GM12878 (cell line): Measurements from ENCODE around the gene AEBP1. TPM values are rescaled to one million over a fixed set of nuclear protein-coding genes. Genes with fewer than 3 reads are reported as not detected.

ENCODE experiments used
- ATAC-seq: fragments of 200-7000 bp; cut with Tn5 transposase; 3 replicates; pipeline ENCODE4 v1.9.1; 2020; ENCODE audit warnings: mild to moderate bottlenecking, moderate library complexity
- BruUV-seq: library from RNA; stranded (reverse); fragments of 400-500 nt; replicated peaks from 2 replicates; lab custom pipeline; 2021; lab: Mats Ljungman, UMichigan
- CTCF ChIA-PET: fragments of 300-600 bp; sonication (Branson Sonifier 250); formaldehyde crosslinking; extraction: SDS; loops from one replicate; lab custom pipeline; 2021; ENCODE audit warnings: inconsistent platforms; lab: Yijun Ruan, JAX
- POLR2A ChIA-PET: fragments of 350-600 bp; formaldehyde crosslinking; extraction: SDS; loops from one replicate; lab custom pipeline; 2021; ENCODE audit warnings: inconsistent platforms; lab: Charles Lee
- RAD21 ChIA-PET: fragments of 300-600 bp; sonication (Branson Sonifier 250); formaldehyde crosslinking; loops from one replicate; lab custom pipeline; 2023; ENCODE audit warnings: antibody characterized with exemption; ENCODE audit not compliant: unreplicated experiment; lab: Charles Lee
- SMC1A ChIA-PET: fragments of 300-600 bp; sonication (Branson Sonifier 250); formaldehyde crosslinking; loops from one replicate; lab custom pipeline; 2023; ENCODE audit not compliant: unreplicated experiment, uncharacterized antibody; lab: Charles Lee
- DNase-seq: peaks from one replicate; pipeline ENCODE4 v3.0.0-alpha.2; 2011; ENCODE audit warnings: low read depth, low spot score
- FAIRE-seq: peaks from 3 replicates; lab custom pipeline; 2011; peaks lifted over from hg19 to GRCh38; lab: Jason Lieb, UNC
- H2AFZ ChIP-seq: 2 replicates; pipeline ENCODE4 v1.6.0; 2011; ENCODE audit warnings: low read depth, low read length, control low read depth; ENCODE audit not compliant: control insufficient read depth
- H3K27ac ChIP-seq: 2 replicates; pipeline ENCODE4 v1.5.1; 2011; ENCODE audit warnings: control low read depth; ENCODE audit not compliant: control insufficient read depth, insufficient read depth
- H3K27me3 ChIP-seq, 2 experiments: replicated peaks in 1 of 2; 2 replicates each; pipeline versions ENCODE4 v1.6.0 to v1.6.1; 2011; ENCODE audit warnings: low read length in 1 of 2; ENCODE audit not compliant: control insufficient read depth in 2 of 2, insufficient read depth in 2 of 2
- H3K36me3 ChIP-seq, 2 experiments: 2 replicates each; pipeline ENCODE4 v1.5.1; 2011; ENCODE audit warnings: low read length in 1 of 2; ENCODE audit not compliant: control insufficient read depth in 2 of 2, insufficient read depth in 2 of 2
- H3K4me1 ChIP-seq: 2 replicates; pipeline ENCODE4 v1.6.1; 2011; ENCODE audit warnings: mild to moderate bottlenecking, low read length, moderate library complexity, mixed read lengths; ENCODE audit not compliant: control insufficient read depth, insufficient read depth
- H3K4me2 ChIP-seq: 2 replicates; pipeline ENCODE4 v1.6.0; 2011; ENCODE audit warnings: control low read depth; ENCODE audit not compliant: control insufficient read depth, insufficient read depth
- H3K4me3 ChIP-seq: fragments of 200-600 bp; sonication (generic); 2 replicates; pipeline ENCODE4 v1.5.1; 2016
- H3K79me2 ChIP-seq: 2 replicates; pipeline ENCODE4 v1.6.0; 2011; ENCODE audit warnings: low read length; ENCODE audit not compliant: control insufficient read depth, insufficient read depth
- H3K9ac ChIP-seq: 2 replicates; pipeline ENCODE4 v1.8.0; 2011; ENCODE audit warnings: low read length, control low read depth, mixed read lengths; ENCODE audit not compliant: control insufficient read depth, insufficient read depth
- H3K9me3 ChIP-seq: replicated peaks from 3 replicates; pipeline ENCODE4 v1.5.1; 2011; ENCODE audit warnings: mild to moderate bottlenecking, low read length; ENCODE audit not compliant: control insufficient read depth, insufficient read depth
- H4K20me1 ChIP-seq: 2 replicates; pipeline ENCODE4 v1.6.0; 2011; ENCODE audit not compliant: control insufficient read depth, insufficient read depth
- BCL3 ChIP-seq: IDR thresholded peaks from 2 replicates; pipeline ENCODE4 v1.6.1; 2011; ENCODE audit warnings: borderline replicate concordance, low read depth, mild to moderate bottlenecking, moderate library complexity, low read length; ENCODE audit not compliant: insufficient read depth, poor library complexity, severe bottlenecking
- CEBPB ChIP-seq, 2 experiments: fragments of 150-350 bp in 1 of 2; IDR thresholded peaks; 2 replicates each; pipeline ENCODE4 v1.6.1; 2012 to 2014; ENCODE audit warnings: low read depth in 2 of 2, low read length in 2 of 2, borderline replicate concordance in 1 of 2, inconsistent platforms in 1 of 2
- CREB1 ChIP-seq: IDR thresholded peaks from 2 replicates; pipeline ENCODE4 v1.6.1; 2012; ENCODE audit warnings: low read depth, mild to moderate bottlenecking, inconsistent platforms
- EP300 ChIP-seq, 2 experiments: fragments of 150-350 bp in 1 of 2; IDR thresholded peaks; 2 replicates each; pipeline ENCODE4 v1.6.1; 2011 to 2012; ENCODE audit warnings: low read depth in 2 of 2, low read length in 2 of 2, borderline replicate concordance in 1 of 2, improper control_type of control experiment in 1 of 2, inconsistent platforms in 1 of 2; ENCODE audit not compliant: control insufficient read depth in 1 of 2
- HSF1 ChIP-seq: fragments of 150-350 bp; IDR thresholded peaks from 2 replicates; pipeline ENCODE4 v1.6.1; 2014; ENCODE audit warnings: mild to moderate bottlenecking, low read depth, low read length
- IRF4 ChIP-seq: IDR thresholded peaks from 2 replicates; pipeline ENCODE4 v1.6.1; 2011; ENCODE audit warnings: low read depth, low read length
- IRF5 ChIP-seq: fragments of 450-650 bp; IDR thresholded peaks from 2 replicates; pipeline ENCODE4 v1.6.1; 2017; ENCODE audit warnings: borderline replicate concordance
- JUNB ChIP-seq: IDR thresholded peaks from 2 replicates; pipeline ENCODE4 v1.6.1; 2016; ENCODE audit warnings: antibody characterized with exemption, mild to moderate bottlenecking
- JUND ChIP-seq: IDR thresholded peaks from 2 replicates; pipeline ENCODE4 v1.6.1; 2012; ENCODE audit warnings: low read depth, mild to moderate bottlenecking, low read length, improper control_type of control experiment, moderate library complexity
- KLF5 ChIP-seq: fragments of 450-650 bp; IDR thresholded peaks from 2 replicates; pipeline ENCODE4 v1.6.1; 2014; ENCODE audit warnings: mild to moderate bottlenecking; ENCODE audit not compliant: partially characterized antibody
- NBN ChIP-seq: fragments of 450-650 bp; IDR thresholded peaks from 2 replicates; pipeline ENCODE4 v1.6.1; 2016
- PRDM15 ChIP-seq: fragments of 450-650 bp; formaldehyde crosslinking; IDR thresholded peaks from 2 replicates; pipeline ENCODE4 v1.4.0; 2020; ENCODE audit warnings: mild to moderate bottlenecking, moderate library complexity
- SREBF1 ChIP-seq: IDR thresholded peaks from 2 replicates; pipeline ENCODE4 v1.6.1; 2012; ENCODE audit warnings: mild to moderate bottlenecking, low read length
- TCF12 ChIP-seq: IDR thresholded peaks from 2 replicates; pipeline ENCODE4 v1.6.1; 2011; ENCODE audit warnings: low read depth, mild to moderate bottlenecking, low read length
- WGBS: methylation state at CpG from one replicate; pipeline ENCODE4 v1.1.6; 2016; ENCODE audit warnings: low lambda C conversion rate; ENCODE audit not compliant: insufficient replicate concordance, insufficient coverage; ENCODE audit errors: missing lambda C conversion rate; 5-methylcytosine and 5-hydroxymethylcytosine counted together
- in situ Hi-C: fragments of 300-500 bp; cut with MboI; formaldehyde crosslinking; loops from 9 replicates; pipeline ENCODE4 v1.14.3; 2018; ENCODE audit warnings: mixed read lengths
- intact Hi-C: fragments of 100-400 bp; cut with micrococcal nuclease; formaldehyde crosslinking; loops from one replicate; pipeline ENCODE4 v1.14.2; 2022; ENCODE audit not compliant: unreplicated experiment
- polyA plus RNA-seq, 11 experiments: library from polyadenylated mRNA; depleted of rRNA in 4 of 11; unstranded in 6 of 11; stranded (reverse) in 5 of 11; fragments of >200 nt; fragmentation: Nextera tagmentation in 4 of 11; fragmentation: Illumina TruSeq in 1 of 11; extraction: Ambion mirVana in 4 of 11; extraction: Trizol in 1 of 11; gene quantifications; 1 replicate in 1 of 11; 2 replicates in 10 of 11; pipeline versions ENCODE4 v1.2.1 to v1.2.3, GENCODE V29; 2011 to 2016; ENCODE audit warnings: inconsistent platforms in 2 of 11, missing spikeins in 2 of 11, low read depth in 1 of 11
- total RNA-seq, 4 experiments: library from RNA; depleted of rRNA in 3 of 4; stranded (reverse); fragments of >200 nt in 3 of 4; fragmentation: Illumina TruSeq in 1 of 4; extraction: Trizol in 1 of 4; gene quantifications; 2 replicates each; pipeline versions ENCODE4 v1.2.1 to v1.2.3, GENCODE V29; 2013 to 2021

The AEBP1 gene
- total and polyA plus RNA-seq, 10 of the 15 experiments (the other 5 are each of a cell fraction or from before 2014, with no cell fraction given): 0.06 to 0.23 (median 0.11) TPM; not detected in 5

- TF ChIP-seq CEBPB (IDR thresholded peaks at IDR 0.05; ENCODE audit: borderline replicate concordance in 1 of 2, low read depth in 2 of 2, low read length in 2 of 2) (no peak), JUND (no peak)
Observed at GRCh38 chr7:44144426-44144967, 40.4 kb downstream of the AEBP1 start (continued).

GRCh38 chr7:44144968-44145478, 40.9 kb downstream of the AEBP1 start:
- Histone ChIP-seq H3K27ac (no peak overlapping the region), H3K4me3 (no peak overlapping the region), H3K36me3 (no peaks in the 10 kb centered on the region), H4K20me1 (no peaks in the 10 kb centered on the region), H3K9ac (no peak overlapping the region), H3K4me1 (no peaks in the 10 kb centered on the region; the same call in 1 of the 2 replicates), H3K79me2 (no peaks in the 10 kb centered on the region), H3K9me3 (no peaks in the 10 kb centered on the region), H3K27me3 (no peaks in the 10 kb centered on the region), H2AFZ (no peak overlapping the region), H3K4me2 (no peak overlapping the region)
- POLR2A ChIA-PET: no interaction called here
- intact Hi-C loops (no loop called here), in situ Hi-C loops (no loop called here)
- SMC1A ChIA-PET: no interaction called here
- FAIRE-seq (no peak), ATAC-seq (no peak), DNase-seq (no peak)
- RAD21 ChIA-PET: no interaction called here
- BruUV-seq: no TSS peak
- CTCF ChIA-PET: no interaction called here
- TF ChIP-seq SREBF1 (no peak), BCL3 (no peak), IRF4 (no peak), IRF5 (no peak), NBN (no peak), EP300 (IDR thresholded peaks at IDR 0.05; ENCODE audit: borderline replicate concordance in 1 of 2, control insufficient read depth in 1 of 2, low read depth in 2 of 2, low read length in 2 of 2) (no peak), CREB1 (no peak), PRDM15 (CRISPR knock-in tag) (no peak), TCF12 (no peak), JUNB (no peak), HSF1 (no peak), KLF5 (no peak)
- WGBS: 83% methylated on average over 30 of the region's 31 CpGs
